GM23338 (cell line): ENCODE data around the gene ZNF19. TPM values are rescaled to one million over a fixed set of nuclear protein-coding genes. Genes with fewer than 3 reads are reported as not detected.

Experiments used
- ATAC-seq: fragments of 200-7000 bp; cut with Tn5 transposase; 3 replicates; pipeline ENCODE4 v1.9.1; 2020
- DNase-seq: peaks from one replicate; pipeline ENCODE4 v3.0.0-alpha.2; 2015; ENCODE audit warnings: low spot score
- H2AFZ ChIP-seq: fragments of 200-600 bp; sonication (generic); 2 replicates; pipeline ENCODE4 v1.8.0; 2016; ENCODE audit warnings: antibody characterized with exemption, mild to moderate bottlenecking, moderate library complexity
- H3F3A ChIP-seq: fragments of 200-600 bp; sonication (generic); replicated peaks from 2 replicates; pipeline ENCODE4 v1.8.0; 2017; ENCODE audit warnings: antibody characterized with exemption, mixed run types, low read depth
- H3K27ac ChIP-seq: fragments of 200-600 bp; sonication (generic); 2 replicates; pipeline ENCODE4 v1.6.1; 2016; ENCODE audit warnings: low read depth
- H3K27me3 ChIP-seq: fragments of 200-600 bp; sonication (generic); 2 replicates; pipeline ENCODE4 v1.8.0; 2016; ENCODE audit warnings: mild to moderate bottlenecking, mixed run types, moderate library complexity; ENCODE audit not compliant: insufficient read depth
- H3K36me3 ChIP-seq: fragments of 200-600 bp; sonication (generic); 2 replicates; pipeline ENCODE4 v1.8.0; 2016; ENCODE audit warnings: mild to moderate bottlenecking; ENCODE audit not compliant: insufficient read depth
- H3K4me1 ChIP-seq: fragments of 200-600 bp; sonication (generic); 2 replicates; pipeline ENCODE4 v1.8.0; 2016; ENCODE audit warnings: mild to moderate bottlenecking, moderate library complexity; ENCODE audit not compliant: insufficient read depth
- H3K4me2 ChIP-seq: fragments of 200-600 bp; sonication (generic); 2 replicates; pipeline ENCODE4 v1.7.1; 2017; ENCODE audit warnings: mixed run types
- H3K4me3 ChIP-seq: fragments of 200-600 bp; sonication (generic); 2 replicates; pipeline ENCODE4 v1.6.1; 2016; ENCODE audit warnings: mixed run types
- H3K79me2 ChIP-seq: fragments of 200-600 bp; sonication (generic); replicated peaks from 2 replicates; pipeline ENCODE4 v1.8.0; 2017; ENCODE audit warnings: mild to moderate bottlenecking; ENCODE audit not compliant: insufficient read depth
- H3K9me2 ChIP-seq: fragments of 200-600 bp; sonication (generic); 2 replicates; pipeline ENCODE4 v1.8.0; 2017; ENCODE audit not compliant: insufficient read depth
- H4K20me1 ChIP-seq: fragments of 200-600 bp; sonication (generic); replicated peaks from 2 replicates; pipeline ENCODE4 v1.8.0; 2017; ENCODE audit warnings: mild to moderate bottlenecking; ENCODE audit not compliant: insufficient read depth
- H3K27ac Mint-ChIP-seq: 2 replicates; pipeline ENCODE4 v1.8.0; 2020; ENCODE audit warnings: inconsistent platforms, mild to moderate bottlenecking, moderate library complexity, mixed read lengths
- H3K27me3 Mint-ChIP-seq: 3 replicates; pipeline ENCODE4 v1.8.0; 2022; ENCODE audit warnings: low read depth, mild to moderate bottlenecking, moderate library complexity, mixed read lengths, inconsistent platforms; ENCODE audit not compliant: insufficient read depth, poor library complexity
- H3K36me3 Mint-ChIP-seq: 3 replicates; pipeline ENCODE4 v1.8.0; 2021; ENCODE audit warnings: low read depth, mild to moderate bottlenecking, inconsistent platforms, moderate library complexity, mixed read lengths
- H3K4me1 Mint-ChIP-seq: 3 replicates; pipeline ENCODE4 v1.8.0; 2020; ENCODE audit warnings: mild to moderate bottlenecking, inconsistent platforms, mixed read lengths
- H3K4me3 Mint-ChIP-seq: 3 replicates; pipeline ENCODE4 v1.8.0; 2021; ENCODE audit warnings: moderate library complexity, mild to moderate bottlenecking, inconsistent platforms, mixed read lengths
- H3K9me3 Mint-ChIP-seq: 3 replicates; pipeline ENCODE4 v1.8.0; 2020; ENCODE audit warnings: moderate library complexity, mild to moderate bottlenecking, inconsistent platforms, mixed read lengths
- CREB1 ChIP-seq: fragments of 250-450 bp; sonication (Bioruptor Pico); IDR thresholded peaks from 2 replicates; pipeline ENCODE4 v1.5.0; 2020; ENCODE audit warnings: low read depth, mild to moderate bottlenecking, moderate library complexity
- ETS1 ChIP-seq: IDR thresholded peaks from 2 replicates; pipeline ENCODE4 v1.6.1; 2016; ENCODE audit warnings: antibody characterized with exemption
- EZH2 ChIP-seq: fragments of 200-600 bp; sonication (generic); IDR thresholded peaks from one replicate; pipeline ENCODE4 v1.8.0; 2017; ENCODE audit warnings: antibody characterized with exemption, mild to moderate bottlenecking, low read depth; ENCODE audit not compliant: unreplicated experiment
- EZH2phosphoT487 ChIP-seq: fragments of 200-600 bp; sonication (generic); IDR thresholded peaks from one replicate; pipeline ENCODE4 v1.8.1; 2018; ENCODE audit warnings: antibody characterized with exemption; ENCODE audit not compliant: unreplicated experiment
- JUNB ChIP-seq: IDR thresholded peaks from one replicate; pipeline ENCODE4 v1.6.1; 2016; ENCODE audit warnings: antibody characterized with exemption; ENCODE audit not compliant: unreplicated experiment
- STAT1 ChIP-seq: IDR thresholded peaks from one replicate; pipeline ENCODE4 v1.6.1; 2016; ENCODE audit warnings: antibody characterized with exemption; ENCODE audit not compliant: unreplicated experiment
- ZNF331 ChIP-seq: fragments of 250-450 bp; sonication (Bioruptor Pico); IDR thresholded peaks from 2 replicates; pipeline ENCODE4 v1.5.0; 2020; ENCODE audit warnings: low read depth, mild to moderate bottlenecking, moderate library complexity
- ZNF462 ChIP-seq: fragments of 250-450 bp; sonication (Bioruptor Pico); IDR thresholded peaks from 2 replicates; pipeline ENCODE4 v1.5.0; 2020; ENCODE audit warnings: mild to moderate bottlenecking, moderate library complexity
- polyA plus RNA-seq: library from polyadenylated mRNA; unstranded; fragments of >200 nt; fragmentation: Nextera tagmentation; extraction: Ambion mirVana; gene quantifications from 2 replicates; pipeline ENCODE4 v1.2.1, GENCODE V29; 2016
- total RNA-seq: library from RNA; depleted of rRNA; stranded (reverse); fragments of >200 nt; shearing (Covaris generic); gene quantifications from 2 replicates; pipeline ENCODE4 v1.2.3, GENCODE V29; 2014

Gene ZNF19
- total and polyA plus RNA-seq, 2 experiments from 2014 or later, result 1.0 to 4.8 TPM

GRCh38 chr16:71443714-71444113, 45.4 kb downstream of the ZNF19 start:
- no peak overlapping the region for H3K27ac Mint-ChIP-seq
- peaks cover 66% of the 10 kb centered on the region for H3K9me3 Mint-ChIP-seq
- Histone ChIP-seq H4K20me1 (no peaks in the 10 kb centered on the region), H3K9me2 (no peaks in the 10 kb centered on the region), H3K27ac (no peak overlapping the region), H3K27me3 (no peaks in the 10 kb centered on the region; the same call in 1 of the 2 replicates), H3F3A (no peaks in the 10 kb centered on the region), H3K4me3 (no peak overlapping the region), H2AFZ (no peak overlapping the region), H3K79me2 (no peaks in the 10 kb centered on the region), H3K4me2 (no peak overlapping the region), H3K36me3 (peaks cover 13% of the 10 kb centered on the region), H3K4me1 (no peaks in the 10 kb centered on the region)
- peaks cover 12% of the 10 kb centered on the region for H3K27me3 Mint-ChIP-seq
- H3K36me3 Mint-ChIP-seq, result peaks cover 29% of the 10 kb centered on the region
- no peak for ATAC-seq
- TF ChIP-seq EZH2 (no peak), ZNF462 (CRISPR knock-in tag) (no peak), CREB1 (no peak), STAT1 (no peak)
- H3K4me3 Mint-ChIP-seq, result no peak overlapping the region
- no peak for DNase-seq
- H3K4me1 Mint-ChIP-seq, result no peaks in the 10 kb centered on the region

GRCh38 chr16:71442051-71442440, 47.1 kb downstream of the ZNF19 start, which contains the start of gene TLE7:
TSS of gene TLE7 (minus strand) at chr16:71442054. CDS start at chr16:71433324, 8,730 bp downstream.
- no peaks in the 10 kb centered on the region for H4K20me1 ChIP-seq
- H3K27me3 Mint-ChIP-seq, result peaks cover 13% of the 10 kb centered on the region
- no peaks in the 10 kb centered on the region for H3K9me2 ChIP-seq
- H3K4me1 Mint-ChIP-seq, result no peaks in the 10 kb centered on the region
- ATAC-seq (no peak; the same call in 2 of the 3 replicates), DNase-seq (no peak)
- no peaks in the 10 kb centered on the region; the same call in 1 of the 2 replicates for H3K27me3 ChIP-seq
- no peak within 1 kb of the TSS for H3K27ac ChIP-seq
- TF ChIP-seq EZH2phosphoT487 (no peak), ZNF331 (CRISPR knock-in tag) (no peak), ETS1 (no peak), JUNB (no peak)
- H3K4me1 ChIP-seq, result no peaks in the 10 kb centered on the region
- peaks cover 49% of the 10 kb centered on the region for H3K9me3 Mint-ChIP-seq
- H3K4me3 Mint-ChIP-seq, result no peak within 1 kb of the TSS; the same call in 2 of the 3 replicates
- H3K36me3 Mint-ChIP-seq, result peaks cover 12% of the 10 kb centered on the region
- H3K79me2 ChIP-seq, result no peaks in the 10 kb centered on the region
- peaks cover 3% of the 10 kb centered on the region; the same call in 1 of the 2 replicates for H3K36me3 ChIP-seq
- peak within 1 kb of the TSS; percentile 46 for H3K4me3 ChIP-seq
- H3K4me2 ChIP-seq, result peak within 1 kb of the TSS; percentile 64; the same call in 1 of the 2 replicates
- H2AFZ ChIP-seq, result peak within 1 kb of the TSS; percentile 94
- no peaks in the 10 kb centered on the region for H3F3A ChIP-seq
- no peak within 1 kb of the TSS for H3K27ac Mint-ChIP-seq
